Measurements from ENCODE around the gene JDP2. TPM values are rescaled to one million over a fixed set of nuclear protein-coding genes. Genes with fewer than 3 reads are reported as not detected.

The JDP2 gene
- total and polyA plus RNA-seq, 2 of the 4 experiments (the other 2 are of a cell fraction) = 35.7 to 38.4 TPM

GRCh38 chr14:75445236-75445635 is 17.4 kb downstream of the JDP2 start:
- Histone ChIP-seq H2BK15ac (ENCODE audit: low read depth, low read length) (no peak overlapping the region), H3K14ac (replicated peaks; ENCODE audit: low read depth, low read length) (no peak overlapping the region), H3K27me3 (ENCODE audit: control insufficient read depth, insufficient read depth, low read length) (no peaks in the 10 kb centered on the region), H3K18ac (ENCODE audit: low read depth, low read length) (no peak overlapping the region), H3K9me3 (ENCODE audit: control insufficient read depth, insufficient read depth, low read length) (no peaks in the 10 kb centered on the region), H3K4me1 (ENCODE audit: control insufficient read depth, insufficient read depth, low read length) (peaks cover 30% of the 10 kb centered on the region), H3K4ac (ENCODE audit: low read depth, low read length) (no peak overlapping the region), H2AFZ (replicated peaks; ENCODE audit: low read length, poor library complexity) (no peak overlapping the region), H2BK20ac (ENCODE audit: low read depth, low read length) (no peak overlapping the region), H3K36me3 (ENCODE audit: control insufficient read depth, insufficient read depth, low read length) (peaks cover 42% of the 10 kb centered on the region), H3K23ac (ENCODE audit: low read depth, low read length) (peak overlapping the region; percentile 48; the same call in 1 of the 2 replicates), H4K8ac (ENCODE audit: low read depth in 2 of 2, low read length in 2 of 2) (no peak overlapping the region), H2AK9ac (replicated peaks; ENCODE audit: low read depth, low read length, poor library complexity) (no peak overlapping the region), H2BK120ac (ENCODE audit: low read depth, low read length) (no peak overlapping the region), H2AK5ac (ENCODE audit: low read depth, low read length) (no peak overlapping the region), H4K91ac (ENCODE audit: insufficient read depth, low read depth, low read length) (no peak overlapping the region), H3K9ac (ENCODE audit: low read depth, low read length) (no peak overlapping the region), H3K9me1 (ENCODE audit: insufficient read depth, low read length) (peaks cover 45% of the 10 kb centered on the region), H4K5ac (ENCODE audit: low read depth, low read length) (no peak overlapping the region), H3K4me3 (ENCODE audit: insufficient read depth, low read depth, low read length) (no peak overlapping the region), H3K4me2 (ENCODE audit: low read depth, low read length) (no peak overlapping the region), H3K27ac (ENCODE audit: insufficient read depth, low read length) (no peak overlapping the region), H4K20me1 (ENCODE audit: insufficient read depth, low read length) (peaks cover 92% of the 10 kb centered on the region), H3K56ac (ENCODE audit: extremely low read depth, insufficient read depth, low read length) (no peak overlapping the region), H2BK5ac (ENCODE audit: low read depth, low read length, poor library complexity, severe bottlenecking) (no peak overlapping the region), H3K79me1 (ENCODE audit: low read depth in 1 of 2, low read length in 2 of 2) (peaks cover 37 to 83% of the 10 kb centered on the region in 2 experiments)
- ChIA-PET POLR2A (ENCODE audit: unreplicated experiment) (no interaction called here), CTCF (interaction anchor here (0.5 kb wide), 1 partner anchor 141 kb away, joined by 5 read pairs; no protein-coding TSS in a partner anchor)
- dilution Hi-C loops (cut with HindIII; ENCODE audit: low sequenced_read_pairs, unreplicated experiment) (no loop called here), intact Hi-C loops (cut with micrococcal nuclease) (no loop called here), in situ Hi-C loops (cut with MboI; ENCODE audit: low sequenced_read_pairs) (no loop called here)
- TF ChIP-seq CTCF (conservative IDR thresholded peaks at IDR 0.05; ENCODE audit: low read depth, low read length) (no peak), MXI1 (IDR thresholded peaks at IDR 0.05; ENCODE audit: borderline replicate concordance, low read depth, low read length) (no peak), SMC3 (IDR thresholded peaks at IDR 0.05; ENCODE audit: low read depth, low read length) (no peak), POLR2A (IDR thresholded peaks at IDR 0.05; ENCODE audit: low read depth, low read length) (no peak), MAFK (IDR thresholded peaks at IDR 0.05; ENCODE audit: low read depth, low read length) (no peak), MAZ (IDR thresholded peaks at IDR 0.05; ENCODE audit: borderline replicate concordance, low read depth, low read length) (no peak), FOS (IDR thresholded peaks at IDR 0.05; ENCODE audit: low read depth, low read length) (no peak), USF2 (IDR thresholded peaks at IDR 0.05; ENCODE audit: low read depth, low read length) (no peak), CEBPB (IDR thresholded peaks at IDR 0.05; ENCODE audit: low read depth, low read length) (no peak), RAD21 (IDR thresholded peaks at IDR 0.05; ENCODE audit: low read length) (no peak), NFE2L2 (IDR thresholded peaks at IDR 0.05; ENCODE audit: low read depth, low read length) (no peak), RFX5 (IDR thresholded peaks at IDR 0.05; ENCODE audit: low read depth, low read length) (no peak), RCOR1 (IDR thresholded peaks at IDR 0.05; ENCODE audit: insufficient replicate concordance, low read length) (no peak), ELK1 (IDR thresholded peaks at IDR 0.05; ENCODE audit: borderline replicate concordance, low read depth, low read length) (no peak), CHD1 (IDR thresholded peaks at IDR 0.05; ENCODE audit: low read depth, low read length) (no peak)
- WGBS, 2 experiments (ENCODE audit: extremely low coverage in 2 of 2, insufficient read length in 1 of 2) = 100% methylated on average over 1 of the region's 6 CpGs; no CpG with 5 or more reads in 1 of the 2 experiments
- no TSS peak for BruUV-seq (replicated peaks)
- DNase-seq = no peak
- no peak for ATAC-seq (ENCODE audit: low read depth)
